GM23338 (cell line): ENCODE data around the gene OBSCN. TPM values are rescaled to one million over a fixed set of nuclear protein-coding genes. Genes with fewer than 3 reads are reported as not detected.

Experiments used
- ATAC-seq: fragments of 200-7000 bp; cut with Tn5 transposase; 3 replicates; pipeline ENCODE4 v1.9.1; 2020
- DNase-seq: peaks from one replicate; pipeline ENCODE4 v3.0.0-alpha.2; 2015; ENCODE audit warnings: low spot score
- H2AFZ ChIP-seq: fragments of 200-600 bp; sonication (generic); 2 replicates; pipeline ENCODE4 v1.8.0; 2016; ENCODE audit warnings: antibody characterized with exemption, mild to moderate bottlenecking, moderate library complexity
- H3F3A ChIP-seq: fragments of 200-600 bp; sonication (generic); replicated peaks from 2 replicates; pipeline ENCODE4 v1.8.0; 2017; ENCODE audit warnings: antibody characterized with exemption, mixed run types, low read depth
- H3K27ac ChIP-seq: fragments of 200-600 bp; sonication (generic); 2 replicates; pipeline ENCODE4 v1.6.1; 2016; ENCODE audit warnings: low read depth
- H3K27me3 ChIP-seq: fragments of 200-600 bp; sonication (generic); 2 replicates; pipeline ENCODE4 v1.8.0; 2016; ENCODE audit warnings: mild to moderate bottlenecking, mixed run types, moderate library complexity; ENCODE audit not compliant: insufficient read depth
- H3K36me3 ChIP-seq: fragments of 200-600 bp; sonication (generic); 2 replicates; pipeline ENCODE4 v1.8.0; 2016; ENCODE audit warnings: mild to moderate bottlenecking; ENCODE audit not compliant: insufficient read depth
- H3K4me1 ChIP-seq: fragments of 200-600 bp; sonication (generic); 2 replicates; pipeline ENCODE4 v1.8.0; 2016; ENCODE audit warnings: mild to moderate bottlenecking, moderate library complexity; ENCODE audit not compliant: insufficient read depth
- H3K4me2 ChIP-seq: fragments of 200-600 bp; sonication (generic); 2 replicates; pipeline ENCODE4 v1.7.1; 2017; ENCODE audit warnings: mixed run types
- H3K4me3 ChIP-seq: fragments of 200-600 bp; sonication (generic); 2 replicates; pipeline ENCODE4 v1.6.1; 2016; ENCODE audit warnings: mixed run types
- H3K79me2 ChIP-seq: fragments of 200-600 bp; sonication (generic); replicated peaks from 2 replicates; pipeline ENCODE4 v1.8.0; 2017; ENCODE audit warnings: mild to moderate bottlenecking; ENCODE audit not compliant: insufficient read depth
- H3K9me2 ChIP-seq: fragments of 200-600 bp; sonication (generic); 2 replicates; pipeline ENCODE4 v1.8.0; 2017; ENCODE audit not compliant: insufficient read depth
- H4K20me1 ChIP-seq: fragments of 200-600 bp; sonication (generic); replicated peaks from 2 replicates; pipeline ENCODE4 v1.8.0; 2017; ENCODE audit warnings: mild to moderate bottlenecking; ENCODE audit not compliant: insufficient read depth
- H3K27ac Mint-ChIP-seq: 2 replicates; pipeline ENCODE4 v1.8.0; 2020; ENCODE audit warnings: inconsistent platforms, mild to moderate bottlenecking, moderate library complexity, mixed read lengths
- H3K27me3 Mint-ChIP-seq: 3 replicates; pipeline ENCODE4 v1.8.0; 2022; ENCODE audit warnings: low read depth, mild to moderate bottlenecking, moderate library complexity, mixed read lengths, inconsistent platforms; ENCODE audit not compliant: insufficient read depth, poor library complexity
- H3K36me3 Mint-ChIP-seq: 3 replicates; pipeline ENCODE4 v1.8.0; 2021; ENCODE audit warnings: low read depth, mild to moderate bottlenecking, inconsistent platforms, moderate library complexity, mixed read lengths
- H3K4me1 Mint-ChIP-seq: 3 replicates; pipeline ENCODE4 v1.8.0; 2020; ENCODE audit warnings: mild to moderate bottlenecking, inconsistent platforms, mixed read lengths
- H3K4me3 Mint-ChIP-seq: 3 replicates; pipeline ENCODE4 v1.8.0; 2021; ENCODE audit warnings: moderate library complexity, mild to moderate bottlenecking, inconsistent platforms, mixed read lengths
- H3K9me3 Mint-ChIP-seq: 3 replicates; pipeline ENCODE4 v1.8.0; 2020; ENCODE audit warnings: moderate library complexity, mild to moderate bottlenecking, inconsistent platforms, mixed read lengths
- CREB1 ChIP-seq: fragments of 250-450 bp; sonication (Bioruptor Pico); IDR thresholded peaks from 2 replicates; pipeline ENCODE4 v1.5.0; 2020; ENCODE audit warnings: low read depth, mild to moderate bottlenecking, moderate library complexity
- CTCF ChIP-seq, 2 experiments: fragments of 200-600 bp in 1 of 2; sonication (generic) in 1 of 2; conservative IDR thresholded peaks; 2 replicates each; pipeline versions ENCODE4 v1.5.1 to v1.6.1; 2016 to 2017; ENCODE audit warnings: antibody characterized with exemption in 2 of 2, low read depth in 2 of 2, mild to moderate bottlenecking in 2 of 2, moderate library complexity in 1 of 2
- ETS1 ChIP-seq: IDR thresholded peaks from 2 replicates; pipeline ENCODE4 v1.6.1; 2016; ENCODE audit warnings: antibody characterized with exemption
- EZH2 ChIP-seq: fragments of 200-600 bp; sonication (generic); IDR thresholded peaks from one replicate; pipeline ENCODE4 v1.8.0; 2017; ENCODE audit warnings: antibody characterized with exemption, mild to moderate bottlenecking, low read depth; ENCODE audit not compliant: unreplicated experiment
- JUNB ChIP-seq: IDR thresholded peaks from one replicate; pipeline ENCODE4 v1.6.1; 2016; ENCODE audit warnings: antibody characterized with exemption; ENCODE audit not compliant: unreplicated experiment
- NANOG ChIP-seq: IDR thresholded peaks from 2 replicates; pipeline ENCODE4 v1.6.1; 2016; ENCODE audit warnings: antibody characterized with exemption, borderline replicate concordance
- POLR2AphosphoS5 ChIP-seq: IDR thresholded peaks from 2 replicates; pipeline ENCODE4 v1.6.1; 2016; ENCODE audit warnings: antibody characterized with exemption, low read depth
- REST ChIP-seq: IDR thresholded peaks from one replicate; pipeline ENCODE4 v1.6.1; 2018; ENCODE audit warnings: antibody characterized with exemption; ENCODE audit not compliant: unreplicated experiment
- ZNF114 ChIP-seq: fragments of 250-450 bp; sonication (Bioruptor Pico); IDR thresholded peaks from 2 replicates; pipeline ENCODE4 v1.5.0; 2020; ENCODE audit warnings: mild to moderate bottlenecking, moderate library complexity
- ZNF331 ChIP-seq: fragments of 250-450 bp; sonication (Bioruptor Pico); IDR thresholded peaks from 2 replicates; pipeline ENCODE4 v1.5.0; 2020; ENCODE audit warnings: low read depth, mild to moderate bottlenecking, moderate library complexity
- ZNF462 ChIP-seq: fragments of 250-450 bp; sonication (Bioruptor Pico); IDR thresholded peaks from 2 replicates; pipeline ENCODE4 v1.5.0; 2020; ENCODE audit warnings: mild to moderate bottlenecking, moderate library complexity
- polyA plus RNA-seq: library from polyadenylated mRNA; unstranded; fragments of >200 nt; fragmentation: Nextera tagmentation; extraction: Ambion mirVana; gene quantifications from 2 replicates; pipeline ENCODE4 v1.2.1, GENCODE V29; 2016
- total RNA-seq: library from RNA; depleted of rRNA; stranded (reverse); fragments of >200 nt; shearing (Covaris generic); gene quantifications from 2 replicates; pipeline ENCODE4 v1.2.3, GENCODE V29; 2014

OBSCN gene
- total and polyA plus RNA-seq, 2 experiments from 2014 or later: 8.4 to 38.5 TPM

- TF ChIP-seq CTCF (conservative IDR thresholded peaks at IDR 0.05; ENCODE audit: low read depth in 2 of 2) (no peak), ZNF114 (CRISPR knock-in tag) (no peak), CREB1 (CRISPR knock-in tag) (no peak), POLR2AphosphoS5 (no peak)
Measured at GRCh38 chr1:228160201-228160761, 47.6 kb upstream of the OBSCN start (continued).

GRCh38 chr1:228161362-228161761 is 46.5 kb upstream of the OBSCN start:
- Mint-ChIP-seq H3K27ac (no peak overlapping the region), H3K4me3 (no peak overlapping the region), H3K27me3 (peaks cover 25% of the 10 kb centered on the region), H3K36me3 (no peaks in the 10 kb centered on the region), H3K4me1 (peaks cover 7% of the 10 kb centered on the region; the same call in 1 of the 3 replicates), H3K9me3 (no peaks in the 10 kb centered on the region)
- DNase-seq (no peak), ATAC-seq (no peak)
- Histone ChIP-seq H3K36me3 (no peaks in the 10 kb centered on the region), H3K27ac (no peak overlapping the region), H3K27me3 (peaks cover 28% of the 10 kb centered on the region), H3K4me3 (no peak overlapping the region), H3K4me2 (no peak overlapping the region), H3F3A (no peaks in the 10 kb centered on the region), H3K9me2 (no peaks in the 10 kb centered on the region), H4K20me1 (no peaks in the 10 kb centered on the region; the same call in 1 of the 2 replicates), H3K79me2 (no peaks in the 10 kb centered on the region), H2AFZ (no peak overlapping the region), H3K4me1 (peaks cover 8% of the 10 kb centered on the region; the same call in 1 of the 2 replicates)
- TF ChIP-seq ETS1 (no peak), EZH2 (no peak), CREB1 (CRISPR knock-in tag) (no peak), ZNF114 (CRISPR knock-in tag) (no peak), ZNF331 (CRISPR knock-in tag) (no peak), NANOG (no peak), REST (no peak), JUNB (no peak), ZNF462 (CRISPR knock-in tag) (no peak), POLR2AphosphoS5 (no peak)
